SK-N-SH treated with all-trans-retinoic acid at 6 μM for 48 hours (cell line): ENCODE results near the gene FGFBP2.

ENCODE experiments used
- ATAC-seq: fragments of 200-7000 bp; cut with Tn5 transposase; 3 replicates; pipeline ENCODE4 v1.9.1; 2020; ENCODE audit warnings: mild to moderate bottlenecking, moderate library complexity
- ARNTL ChIP-seq: fragments of 450-650 bp; formaldehyde crosslinking; IDR thresholded peaks from 2 replicates; pipeline ENCODE4 v1.5.0; 2020; ENCODE audit warnings: low read depth, mild to moderate bottlenecking, moderate library complexity, borderline replicate concordance
- BACH2 ChIP-seq: fragments of 250-450 bp; sonication (Bioruptor Pico); IDR thresholded peaks from 2 replicates; pipeline ENCODE4 v1.9.0; 2021; ENCODE audit warnings: mild to moderate bottlenecking, borderline replicate concordance
- CSDC2 ChIP-seq: fragments of 250-450 bp; sonication (Bioruptor Pico); IDR thresholded peaks from 2 replicates; pipeline ENCODE4 v1.5.0; 2020; ENCODE audit warnings: mild to moderate bottlenecking, moderate library complexity
- ESRRG ChIP-seq: fragments of 250-450 bp; sonication (Bioruptor Pico); IDR thresholded peaks from 2 replicates; pipeline ENCODE4 v1.6.1; 2021; ENCODE audit warnings: mild to moderate bottlenecking
- GLIS3 ChIP-seq: fragments of 250-450 bp; sonication (Bioruptor Pico); IDR thresholded peaks from 2 replicates; pipeline ENCODE4 v1.5.0; 2020; ENCODE audit warnings: mild to moderate bottlenecking, moderate library complexity
- ISL1 ChIP-seq: fragments of 250-450 bp; sonication (Bioruptor Pico); IDR thresholded peaks from 2 replicates; pipeline ENCODE4 v2.1.2; 2022; ENCODE audit warnings: mild to moderate bottlenecking, moderate library complexity
- OSR1 ChIP-seq: fragments of 250-450 bp; sonication (Bioruptor Pico); IDR thresholded peaks from 2 replicates; pipeline ENCODE4 v1.8.0; 2022; ENCODE audit warnings: moderate library complexity, mild to moderate bottlenecking, inconsistent platforms
- PPARA ChIP-seq: fragments of 250-450 bp; sonication (Bioruptor Pico); IDR thresholded peaks from 2 replicates; pipeline ENCODE4 v1.5.0; 2020; ENCODE audit warnings: mild to moderate bottlenecking, borderline replicate concordance
- RARB ChIP-seq: fragments of 250-450 bp; sonication (Bioruptor Pico); IDR thresholded peaks from 2 replicates; pipeline ENCODE4 v1.8.0; 2021; ENCODE audit warnings: mild to moderate bottlenecking, moderate library complexity
- SNAI2 ChIP-seq: fragments of 250-450 bp; sonication (Bioruptor Pico); IDR thresholded peaks from 2 replicates; pipeline ENCODE4 v1.5.0; 2020; ENCODE audit warnings: mild to moderate bottlenecking, moderate library complexity
- TCF4 ChIP-seq: fragments of 250-450 bp; sonication (Bioruptor Pico); IDR thresholded peaks from 2 replicates; pipeline ENCODE4 v1.8.0; 2021; ENCODE audit warnings: mild to moderate bottlenecking, moderate library complexity, borderline replicate concordance
- ZC3H10 ChIP-seq: fragments of 250-450 bp; sonication (Bioruptor Pico); IDR thresholded peaks from 2 replicates; pipeline ENCODE4 v1.5.1; 2021; ENCODE audit warnings: mild to moderate bottlenecking, moderate library complexity
- ZFP3 ChIP-seq: fragments of 250-450 bp; sonication (Bioruptor Pico); IDR thresholded peaks from 2 replicates; pipeline ENCODE4 v1.5.0; 2020; ENCODE audit warnings: mild to moderate bottlenecking, moderate library complexity
- ZFP30 ChIP-seq: fragments of 450-650 bp; formaldehyde crosslinking; IDR thresholded peaks from 2 replicates; pipeline ENCODE4 v1.5.0; 2022; ENCODE audit warnings: mild to moderate bottlenecking, moderate library complexity
- ZNF565 ChIP-seq: fragments of 450-650 bp; formaldehyde crosslinking; conservative IDR thresholded peaks from 2 replicates; pipeline ENCODE4 v1.5.0; 2020; ENCODE audit warnings: low read depth, mild to moderate bottlenecking, moderate library complexity
- ZNF8 ChIP-seq: fragments of 450-650 bp; formaldehyde crosslinking; IDR thresholded peaks from 2 replicates; pipeline ENCODE4 v1.5.0; 2020; ENCODE audit warnings: mild to moderate bottlenecking, moderate library complexity
- TF ChIP-seq, protein P1 (sequence below): fragments of 250-450 bp; sonication (Bioruptor Pico); IDR thresholded peaks from 2 replicates; pipeline ENCODE4 v1.8.0; 2021; ENCODE audit warnings: low read depth, mild to moderate bottlenecking, moderate library complexity, borderline replicate concordance
- TF ChIP-seq, protein P2 (sequence below): fragments of 250-450 bp; sonication (Bioruptor Pico); IDR thresholded peaks from 2 replicates; pipeline ENCODE4 v1.5.1; 2020; ENCODE audit warnings: low read depth, mild to moderate bottlenecking, moderate library complexity
- TF ChIP-seq, protein P3 (sequence below): fragments of 250-450 bp; sonication (Bioruptor Pico); IDR thresholded peaks from 2 replicates; pipeline ENCODE4 v1.8.0; 2020; ENCODE audit warnings: mild to moderate bottlenecking, moderate library complexity, borderline replicate concordance
- TF ChIP-seq, protein P4 (sequence below): fragments of 250-450 bp; sonication (Bioruptor Pico); IDR thresholded peaks from 2 replicates; pipeline ENCODE4 v1.5.0; 2020; ENCODE audit warnings: mild to moderate bottlenecking, moderate library complexity

Gene FGFBP2

DNA sequence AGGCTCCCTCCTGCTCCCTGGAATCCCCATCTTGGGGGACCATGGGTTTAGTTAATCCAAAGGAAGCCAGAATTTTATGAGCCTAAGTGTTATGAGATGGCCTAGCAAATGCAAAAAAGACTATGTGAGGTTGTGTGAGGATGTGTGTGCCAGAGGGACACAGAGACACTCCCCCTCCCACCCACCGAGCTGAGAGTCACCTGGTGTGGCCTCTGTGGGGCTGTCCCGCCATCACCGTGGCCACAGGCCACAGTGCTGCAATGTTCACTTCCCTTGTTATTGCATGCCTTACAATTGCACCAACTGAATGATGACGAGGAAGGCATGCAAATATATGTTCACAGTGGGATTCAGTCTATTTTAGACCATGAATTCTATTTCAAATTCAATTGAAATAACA lies 601 bp upstream of the FGFBP2 start:
- TF ChIP-seq RARB (CRISPR knock-in tag), result no peak
- no peak for TF ChIP-seq SNAI2
- TF ChIP-seq ZNF565, result no peak
- no peak for ATAC-seq

DNA sequence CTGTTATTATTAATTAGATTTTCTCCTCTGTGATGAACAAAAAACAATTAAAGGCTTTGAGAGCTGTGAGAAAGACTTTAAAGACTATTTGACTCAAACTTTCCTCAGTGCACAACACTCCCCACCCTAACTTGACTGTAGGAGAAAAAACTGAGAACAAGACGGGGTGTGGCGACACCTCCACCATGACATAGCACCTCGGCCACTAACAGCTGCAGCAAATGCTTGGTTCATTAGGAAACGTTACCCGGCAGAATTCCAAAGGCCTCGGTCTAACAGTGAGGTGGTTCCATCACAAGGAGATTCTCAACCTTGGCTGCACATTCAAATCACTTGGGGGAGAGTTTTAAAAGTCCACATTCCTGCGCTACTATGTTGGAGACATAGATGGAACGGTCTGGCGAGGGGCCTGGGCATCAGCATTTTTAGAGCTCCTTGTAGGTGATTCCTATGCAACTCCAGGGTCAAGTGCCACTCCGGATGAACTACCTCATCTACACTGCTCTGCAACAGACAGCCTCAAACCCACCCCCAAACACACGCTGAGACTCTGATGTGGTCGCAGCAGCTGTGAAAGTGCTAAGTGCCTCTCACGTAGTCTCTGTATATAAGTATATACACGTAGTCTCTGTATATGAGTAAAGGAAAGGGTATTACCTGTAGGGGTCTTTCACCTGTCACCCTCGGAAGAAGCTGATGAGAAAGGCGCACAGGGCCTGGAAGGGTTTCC lies 1.0 kb downstream of the FGFBP2 start:
- no peak for ATAC-seq
- TF ChIP-seq ZNF8 (no peak), GLIS3 (CRISPR knock-in tag) (no peak), ZFP30 (CRISPR knock-in tag) (no peak), ISL1 (CRISPR knock-in tag) (no peak), OSR1 (CRISPR knock-in tag) (no peak), ZNF565 (no peak), PPARA (CRISPR knock-in tag) (no peak), SNAI2 (no peak), BACH2 (no peak), ARNTL (CRISPR knock-in tag) (no peak), ZC3H10 (CRISPR knock-in tag) (no peak), ZFP3 (no peak), ESRRG (no peak)
- TF ChIP-seq, protein P1, sequence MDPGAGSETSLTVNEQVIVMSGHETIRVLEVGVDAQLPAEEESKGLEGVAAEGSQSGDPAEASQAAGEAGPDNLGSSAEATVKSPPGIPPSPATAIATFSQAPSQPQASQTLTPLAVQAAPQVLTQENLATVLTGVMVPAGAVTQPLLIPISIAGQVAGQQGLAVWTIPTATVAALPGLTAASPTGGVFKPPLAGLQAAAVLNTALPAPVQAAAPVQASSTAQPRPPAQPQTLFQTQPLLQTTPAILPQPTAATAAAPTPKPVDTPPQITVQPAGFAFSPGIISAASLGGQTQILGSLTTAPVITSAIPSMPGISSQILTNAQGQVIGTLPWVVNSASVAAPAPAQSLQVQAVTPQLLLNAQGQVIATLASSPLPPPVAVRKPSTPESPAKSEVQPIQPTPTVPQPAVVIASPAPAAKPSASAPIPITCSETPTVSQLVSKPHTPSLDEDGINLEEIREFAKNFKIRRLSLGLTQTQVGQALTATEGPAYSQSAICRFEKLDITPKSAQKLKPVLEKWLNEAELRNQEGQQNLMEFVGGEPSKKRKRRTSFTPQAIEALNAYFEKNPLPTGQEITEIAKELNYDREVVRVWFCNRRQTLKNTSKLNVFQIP, result no peak
- TF ChIP-seq, protein P2, sequence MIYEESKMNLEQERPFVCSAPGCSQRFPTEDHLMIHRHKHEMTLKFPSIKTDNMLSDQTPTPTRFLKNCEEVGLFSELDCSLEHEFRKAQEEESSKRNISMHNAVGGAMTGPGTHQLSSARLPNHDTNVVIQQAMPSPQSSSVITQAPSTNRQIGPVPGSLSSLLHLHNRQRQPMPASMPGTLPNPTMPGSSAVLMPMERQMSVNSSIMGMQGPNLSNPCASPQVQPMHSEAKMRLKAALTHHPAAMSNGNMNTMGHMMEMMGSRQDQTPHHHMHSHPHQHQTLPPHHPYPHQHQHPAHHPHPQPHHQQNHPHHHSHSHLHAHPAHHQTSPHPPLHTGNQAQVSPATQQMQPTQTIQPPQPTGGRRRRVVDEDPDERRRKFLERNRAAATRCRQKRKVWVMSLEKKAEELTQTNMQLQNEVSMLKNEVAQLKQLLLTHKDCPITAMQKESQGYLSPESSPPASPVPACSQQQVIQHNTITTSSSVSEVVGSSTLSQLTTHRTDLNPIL (CRISPR knock-in tag), result no peak
- TF ChIP-seq, protein P3, sequence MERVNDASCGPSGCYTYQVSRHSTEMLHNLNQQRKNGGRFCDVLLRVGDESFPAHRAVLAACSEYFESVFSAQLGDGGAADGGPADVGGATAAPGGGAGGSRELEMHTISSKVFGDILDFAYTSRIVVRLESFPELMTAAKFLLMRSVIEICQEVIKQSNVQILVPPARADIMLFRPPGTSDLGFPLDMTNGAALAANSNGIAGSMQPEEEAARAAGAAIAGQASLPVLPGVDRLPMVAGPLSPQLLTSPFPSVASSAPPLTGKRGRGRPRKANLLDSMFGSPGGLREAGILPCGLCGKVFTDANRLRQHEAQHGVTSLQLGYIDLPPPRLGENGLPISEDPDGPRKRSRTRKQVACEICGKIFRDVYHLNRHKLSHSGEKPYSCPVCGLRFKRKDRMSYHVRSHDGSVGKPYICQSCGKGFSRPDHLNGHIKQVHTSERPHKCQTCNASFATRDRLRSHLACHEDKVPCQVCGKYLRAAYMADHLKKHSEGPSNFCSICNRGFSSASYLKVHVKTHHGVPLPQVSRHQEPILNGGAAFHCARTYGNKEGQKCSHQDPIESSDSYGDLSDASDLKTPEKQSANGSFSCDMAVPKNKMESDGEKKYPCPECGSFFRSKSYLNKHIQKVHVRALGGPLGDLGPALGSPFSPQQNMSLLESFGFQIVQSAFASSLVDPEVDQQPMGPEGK (CRISPR knock-in tag), result no peak
- TF ChIP-seq, protein P4, sequence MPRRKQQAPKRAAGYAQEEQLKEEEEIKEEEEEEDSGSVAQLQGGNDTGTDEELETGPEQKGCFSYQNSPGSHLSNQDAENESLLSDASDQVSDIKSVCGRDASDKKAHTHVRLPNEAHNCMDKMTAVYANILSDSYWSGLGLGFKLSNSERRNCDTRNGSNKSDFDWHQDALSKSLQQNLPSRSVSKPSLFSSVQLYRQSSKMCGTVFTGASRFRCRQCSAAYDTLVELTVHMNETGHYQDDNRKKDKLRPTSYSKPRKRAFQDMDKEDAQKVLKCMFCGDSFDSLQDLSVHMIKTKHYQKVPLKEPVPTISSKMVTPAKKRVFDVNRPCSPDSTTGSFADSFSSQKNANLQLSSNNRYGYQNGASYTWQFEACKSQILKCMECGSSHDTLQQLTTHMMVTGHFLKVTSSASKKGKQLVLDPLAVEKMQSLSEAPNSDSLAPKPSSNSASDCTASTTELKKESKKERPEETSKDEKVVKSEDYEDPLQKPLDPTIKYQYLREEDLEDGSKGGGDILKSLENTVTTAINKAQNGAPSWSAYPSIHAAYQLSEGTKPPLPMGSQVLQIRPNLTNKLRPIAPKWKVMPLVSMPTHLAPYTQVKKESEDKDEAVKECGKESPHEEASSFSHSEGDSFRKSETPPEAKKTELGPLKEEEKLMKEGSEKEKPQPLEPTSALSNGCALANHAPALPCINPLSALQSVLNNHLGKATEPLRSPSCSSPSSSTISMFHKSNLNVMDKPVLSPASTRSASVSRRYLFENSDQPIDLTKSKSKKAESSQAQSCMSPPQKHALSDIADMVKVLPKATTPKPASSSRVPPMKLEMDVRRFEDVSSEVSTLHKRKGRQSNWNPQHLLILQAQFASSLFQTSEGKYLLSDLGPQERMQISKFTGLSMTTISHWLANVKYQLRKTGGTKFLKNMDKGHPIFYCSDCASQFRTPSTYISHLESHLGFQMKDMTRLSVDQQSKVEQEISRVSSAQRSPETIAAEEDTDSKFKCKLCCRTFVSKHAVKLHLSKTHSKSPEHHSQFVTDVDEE (CRISPR knock-in tag), result no peak

DNA sequence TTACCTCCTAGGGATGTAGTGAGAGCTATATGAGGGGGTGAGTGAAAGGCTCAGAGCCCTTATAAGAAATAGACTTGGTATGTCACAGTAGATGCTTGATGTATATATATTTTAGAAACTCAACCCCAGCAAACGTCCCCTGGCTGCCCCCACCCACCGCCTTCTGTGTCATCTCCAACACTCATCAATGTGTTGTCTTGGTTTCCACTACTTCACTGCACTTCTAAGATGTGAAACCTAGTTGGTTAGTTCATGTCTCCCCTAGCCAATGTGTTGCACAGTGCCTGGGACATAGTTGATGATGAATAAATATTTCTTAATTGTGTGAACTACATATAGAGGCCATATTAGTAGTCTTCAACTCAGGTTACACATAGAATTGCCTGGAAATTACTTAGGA lies 4.4 kb downstream of the FGFBP2 start:
- TF ChIP-seq ZNF565 (no peak), ZFP30 (CRISPR knock-in tag) (no peak), ZFP3 (no peak), TCF4 (no peak), CSDC2 (CRISPR knock-in tag) (no peak), ESRRG (no peak)
- TF ChIP-seq, protein P2 (CRISPR knock-in tag), result no peak
- ATAC-seq, result no peak

DNA sequence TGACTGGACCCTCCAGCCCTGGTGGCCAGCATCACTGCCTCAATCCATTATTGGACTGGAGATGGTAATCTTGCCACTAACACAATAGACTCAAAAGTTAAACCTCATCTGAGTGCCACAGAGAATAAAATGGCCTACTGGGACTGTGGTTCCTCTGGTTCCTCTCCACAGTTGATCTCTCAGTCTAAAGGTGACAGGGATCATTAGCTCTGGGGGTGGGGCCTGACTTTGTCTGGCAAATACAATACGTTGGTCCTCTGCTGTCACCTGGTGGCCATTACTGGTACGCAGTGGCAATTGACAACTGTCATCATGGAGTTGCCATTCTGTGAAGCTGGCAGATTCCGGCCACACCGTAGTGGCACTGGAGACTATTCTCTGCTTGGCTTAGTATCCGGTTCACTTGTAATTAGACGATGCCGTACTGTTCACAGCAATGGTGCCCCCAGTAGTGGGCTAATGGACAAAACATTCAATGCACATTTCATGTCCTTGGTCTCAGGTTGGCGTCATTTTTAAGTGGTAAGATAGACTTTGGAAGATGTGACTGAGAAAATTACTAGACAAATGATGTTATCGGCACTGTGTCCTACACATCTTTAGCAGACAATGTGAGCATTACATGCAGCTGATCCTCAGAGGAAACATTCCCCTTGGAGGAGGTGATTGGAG lies 6.7 kb downstream of the FGFBP2 start:
- ATAC-seq, result peak; percentile 93
- TF ChIP-seq ZFP3 (no peak), GLIS3 (CRISPR knock-in tag) (no peak), ISL1 (CRISPR knock-in tag) (no peak), BACH2 (no peak), ZNF8 (no peak), ARNTL (CRISPR knock-in tag) (no peak)
- TF ChIP-seq, protein P2 (CRISPR knock-in tag), result no peak
- TF ChIP-seq, protein P4 (CRISPR knock-in tag), result no peak
